ENCODE measurements around the gene HNRNPAB. TPM values are rescaled to one million over a fixed set of nuclear protein-coding genes. Genes with fewer than 3 reads are reported as not detected.

The HNRNPAB gene
- total RNA-seq, 1 donor: 40.9 TPM

- H3K4me3 ChIP-seq (ENCODE audit: insufficient read depth, low read length): peak overlapping the region; percentile 81
- TF ChIP-seq CTCF (IDR thresholded peaks at IDR 0.05; ENCODE audit: extremely low read depth, low read depth, low read length): no peak
- no peaks in the 10 kb centered on the region for H3K27me3 ChIP-seq (ENCODE audit: insufficient read depth, low read length)
- peaks cover 32% of the 10 kb centered on the region for H3K4me1 ChIP-seq (ENCODE audit: insufficient read depth, low read length)
- H3K79me2 ChIP-seq (ENCODE audit: insufficient read depth, low read length): peaks cover 60% of the 10 kb centered on the region
- DNase-seq (ENCODE audit: insufficient read length, low spot score, missing footprints): peak; percentile 81
- peak overlapping the region; percentile 51 for H3K27ac ChIP-seq (ENCODE audit: low read depth, low read length)
- H3K4me2 ChIP-seq (ENCODE audit: insufficient read depth, low read length): peak overlapping the region; percentile 88
- H2AFZ ChIP-seq (ENCODE audit: low read length): no peak overlapping the region
- H3K9me3 ChIP-seq (ENCODE audit: low read depth, low read length): no peaks in the 10 kb centered on the region
- peaks cover 57% of the 10 kb centered on the region for H4K20me1 ChIP-seq (ENCODE audit: insufficient read depth, low read length)
- peaks cover 58% of the 10 kb centered on the region for H3K36me3 ChIP-seq (ENCODE audit: insufficient read depth, low read length)
Observed at GRCh38 chr5:178206166-178207101, 2.1 kb downstream of the HNRNPAB start.

GRCh38 chr5:178207183-178207916 lies 3.0 kb downstream of the HNRNPAB start:
- Histone ChIP-seq H3K79me2 (ENCODE audit: insufficient read depth, low read length) (peaks cover 60% of the 10 kb centered on the region), H3K36me3 (ENCODE audit: insufficient read depth, low read length) (peaks cover 67% of the 10 kb centered on the region), H3K4me1 (ENCODE audit: insufficient read depth, low read length) (peaks cover 27% of the 10 kb centered on the region), H3K27ac (ENCODE audit: low read depth, low read length) (peak overlapping the region; percentile 51), H3K9me3 (ENCODE audit: low read depth, low read length) (no peaks in the 10 kb centered on the region), H3K4me2 (ENCODE audit: insufficient read depth, low read length) (peak overlapping the region; percentile 88), H3K27me3 (ENCODE audit: insufficient read depth, low read length) (no peaks in the 10 kb centered on the region), H3K4me3 (ENCODE audit: insufficient read depth, low read length) (peak overlapping the region; percentile 81), H2AFZ (ENCODE audit: low read length) (no peak overlapping the region), H4K20me1 (ENCODE audit: insufficient read depth, low read length) (peaks cover 65% of the 10 kb centered on the region)
- peak; percentile 82 for DNase-seq (ENCODE audit: insufficient read length, low spot score, missing footprints)
- TF ChIP-seq CTCF (IDR thresholded peaks at IDR 0.05; ENCODE audit: extremely low read depth, low read depth, low read length): no peak

- Histone ChIP-seq H3K4me2 (ENCODE audit: insufficient read depth, low read length) (peak overlapping the region; percentile 20), H3K79me2 (ENCODE audit: insufficient read depth, low read length) (peaks cover 60% of the 10 kb centered on the region), H3K27me3 (ENCODE audit: insufficient read depth, low read length) (no peaks in the 10 kb centered on the region), H4K20me1 (ENCODE audit: insufficient read depth, low read length) (peaks cover 69% of the 10 kb centered on the region), H3K4me1 (ENCODE audit: insufficient read depth, low read length) (peaks cover 27% of the 10 kb centered on the region), H3K4me3 (ENCODE audit: insufficient read depth, low read length) (no peak overlapping the region), H3K36me3 (ENCODE audit: insufficient read depth, low read length) (peaks cover 72% of the 10 kb centered on the region), H3K27ac (ENCODE audit: low read depth, low read length) (no peak overlapping the region), H2AFZ (ENCODE audit: low read length) (no peak overlapping the region), H3K9me3 (ENCODE audit: low read depth, low read length) (no peaks in the 10 kb centered on the region)
- no peak for TF ChIP-seq CTCF (IDR thresholded peaks at IDR 0.05; ENCODE audit: extremely low read depth, low read depth, low read length)
- DNase-seq (ENCODE audit: insufficient read length, low spot score, missing footprints): no peak
Observed at GRCh38 chr5:178207917-178208280, 3.6 kb downstream of the HNRNPAB start.
